HTERT RPE-1 (cell line): ENCODE data around the gene CLIC6.

Source experiments
- in situ Hi-C: fragments of 300-500 bp; cut with MboI; formaldehyde crosslinking; loops from 4 replicates; pipeline ENCODE4 v1.14.3; 2020; ENCODE audit warnings: low sequenced_read_pairs

The CLIC6 gene

DNA sequence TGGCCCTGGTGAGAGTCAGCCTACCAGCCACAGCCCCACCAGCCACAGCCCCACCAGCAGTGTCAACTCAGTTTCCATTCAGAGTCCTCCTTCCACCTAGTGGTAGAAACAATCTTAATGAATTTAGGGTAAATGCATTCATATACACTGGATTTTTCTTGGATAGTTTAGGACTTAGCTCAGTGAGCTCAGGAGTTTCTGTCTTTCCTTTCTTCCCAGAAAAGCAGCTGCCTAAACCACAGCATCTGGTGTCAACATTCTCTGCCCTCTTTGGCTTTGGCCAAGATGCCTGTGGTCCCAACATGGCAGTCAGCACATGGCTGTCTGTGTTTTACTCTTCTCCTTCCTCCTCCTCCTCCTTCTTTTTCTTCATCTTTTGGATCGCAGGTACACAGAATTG, 94.0 kb downstream of the CLIC6 start:
- in situ Hi-C loops = no loop called here

DNA sequence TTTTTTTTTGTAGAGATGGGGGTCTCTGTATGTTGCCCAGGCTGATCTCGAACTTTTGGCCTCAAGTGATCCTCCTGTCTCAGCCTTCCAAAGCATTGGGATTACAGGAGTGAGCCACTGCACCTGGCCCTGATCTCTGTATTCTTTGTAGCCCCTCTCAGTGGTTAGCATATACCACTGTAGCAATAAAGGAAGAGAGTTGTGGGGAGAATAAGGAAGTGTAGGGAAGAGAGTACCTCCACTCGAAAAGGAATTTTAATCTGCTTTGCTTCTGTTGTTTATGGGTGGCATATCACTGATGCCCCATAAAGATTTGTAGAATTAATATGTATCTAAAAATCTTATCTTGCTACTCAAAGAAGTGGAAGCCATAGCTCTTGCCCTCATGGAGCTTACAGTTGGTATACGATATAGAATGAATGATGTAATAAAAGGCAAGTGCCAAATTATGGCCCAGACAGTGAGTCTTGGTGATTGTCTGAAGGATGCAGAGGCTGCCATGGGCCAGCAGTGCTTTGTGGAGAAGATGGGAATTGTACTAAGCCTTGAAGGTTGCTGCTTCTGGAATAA, 96.0 kb downstream of the CLIC6 start:
- in situ Hi-C loops = no loop called here

DNA sequence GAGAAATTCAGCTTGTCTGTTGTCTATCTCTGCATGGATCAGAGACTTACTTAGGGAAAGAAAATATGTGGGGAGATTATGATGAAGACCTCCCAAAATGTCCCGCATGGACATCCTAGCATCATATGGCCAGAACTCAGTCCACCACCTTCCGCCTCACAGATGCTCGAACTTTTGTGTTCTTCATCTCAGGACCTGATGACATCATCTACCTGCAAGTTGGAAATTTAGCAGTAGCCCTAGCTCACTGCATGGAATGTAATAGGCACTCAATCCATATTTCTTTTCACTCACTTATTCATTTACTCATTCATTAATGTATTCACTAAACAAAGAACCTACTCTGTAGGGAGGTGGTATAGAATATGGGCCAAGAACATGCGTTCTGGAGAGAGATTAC, 96.8 kb downstream of the CLIC6 start:
- in situ Hi-C loops = no loop called here

DNA sequence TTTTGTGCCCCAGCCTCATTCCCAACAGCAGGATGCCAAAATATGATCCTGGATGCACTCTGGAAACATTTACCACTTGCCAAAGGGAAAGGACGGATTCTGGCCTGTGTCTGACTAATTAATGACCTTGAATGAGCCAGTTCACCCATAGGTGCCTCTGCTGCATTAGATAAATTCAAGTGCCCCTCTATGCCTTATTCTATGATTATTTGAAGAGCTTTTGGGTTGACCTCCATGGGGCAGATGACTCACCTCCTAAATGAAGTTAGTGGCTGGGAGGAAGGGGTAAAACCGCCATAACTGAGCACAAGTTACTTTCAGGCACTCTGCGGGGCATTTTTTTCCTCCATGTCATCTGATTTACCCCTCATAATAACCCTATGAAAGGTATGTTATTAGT, 98.1 kb downstream of the CLIC6 start:
- in situ Hi-C loops = no loop called here
